HFFc6 (cell line): Measurements from ENCODE around the gene SLAMF6. TPM values are rescaled to one million over a fixed set of nuclear protein-coding genes. Genes with fewer than 3 reads are reported as not detected.

Experiments
- DNase-seq: peaks from one replicate; pipeline ENCODE4 v3.0.0-alpha.2; 2018
- H3K27ac Mint-ChIP-seq: 2 replicates; pipeline ENCODE4 v1.8.0; 2020; ENCODE audit warnings: mild to moderate bottlenecking, mixed read lengths
- H3K27me3 Mint-ChIP-seq: 2 replicates; pipeline ENCODE4 v1.8.0; 2021; ENCODE audit warnings: mild to moderate bottlenecking, moderate library complexity, mixed read lengths; ENCODE audit not compliant: insufficient read depth
- H3K36me3 Mint-ChIP-seq: 2 replicates; pipeline ENCODE4 v1.8.0; 2021; ENCODE audit warnings: low read depth, mixed read lengths
- H3K4me1 Mint-ChIP-seq: 2 replicates; pipeline ENCODE4 v1.8.0; 2020; ENCODE audit warnings: low read depth, mixed read lengths
- H3K4me3 Mint-ChIP-seq: 2 replicates; pipeline ENCODE4 v1.8.0; 2020; ENCODE audit warnings: mild to moderate bottlenecking, moderate library complexity, mixed read lengths
- H3K9me3 Mint-ChIP-seq: 2 replicates; pipeline ENCODE4 v1.8.0; 2020; ENCODE audit warnings: mild to moderate bottlenecking, mixed read lengths
- long read RNA-seq: library from polyadenylated mRNA; unstranded; transcript quantifications from one replicate; pipeline ENCODE4 v2.0.0, GENCODE V29; 2019
- total RNA-seq, 6 experiments: library from RNA; stranded (reverse); fragmentation: NEBNext Ultra II Directional; extraction: Animal tissue kit (Norgen Biotek cat#: 25700); gene quantifications; 2 replicates in 1 of 6; 3 replicates in 5 of 6; pipeline ENCODE4 v1.2.3, GENCODE V29; 2021
- TF ChIP-seq, protein P1 (sequence below): fragments of 200-600 bp; sonication (generic); IDR thresholded peaks from 2 replicates; pipeline ENCODE4 v1.5.0; 2021; ENCODE audit warnings: antibody characterized with exemption, mild to moderate bottlenecking

The SLAMF6 gene
- total RNA-seq: not detected
- long read RNA-seq: 0 reads

GRCh38 chr1:160522622-160523345 lies at the start of gene SLAMF6:
Gene SLAMF6 (minus strand): TSS chr1:160523255. CDS start chr1:160523192, 63 bp downstream.
- peaks cover 13% of the 10 kb centered on the region for H3K4me1 Mint-ChIP-seq
- H3K4me3 Mint-ChIP-seq: no peak within 1 kb of the TSS
- DNase-seq: no peak
- no peaks in the 10 kb centered on the region; the same call in none of the 2 replicates for H3K27me3 Mint-ChIP-seq
- no peak within 1 kb of the TSS for H3K27ac Mint-ChIP-seq
- H3K9me3 Mint-ChIP-seq: peaks cover 26% of the 10 kb centered on the region
- TF ChIP-seq, protein P1, sequence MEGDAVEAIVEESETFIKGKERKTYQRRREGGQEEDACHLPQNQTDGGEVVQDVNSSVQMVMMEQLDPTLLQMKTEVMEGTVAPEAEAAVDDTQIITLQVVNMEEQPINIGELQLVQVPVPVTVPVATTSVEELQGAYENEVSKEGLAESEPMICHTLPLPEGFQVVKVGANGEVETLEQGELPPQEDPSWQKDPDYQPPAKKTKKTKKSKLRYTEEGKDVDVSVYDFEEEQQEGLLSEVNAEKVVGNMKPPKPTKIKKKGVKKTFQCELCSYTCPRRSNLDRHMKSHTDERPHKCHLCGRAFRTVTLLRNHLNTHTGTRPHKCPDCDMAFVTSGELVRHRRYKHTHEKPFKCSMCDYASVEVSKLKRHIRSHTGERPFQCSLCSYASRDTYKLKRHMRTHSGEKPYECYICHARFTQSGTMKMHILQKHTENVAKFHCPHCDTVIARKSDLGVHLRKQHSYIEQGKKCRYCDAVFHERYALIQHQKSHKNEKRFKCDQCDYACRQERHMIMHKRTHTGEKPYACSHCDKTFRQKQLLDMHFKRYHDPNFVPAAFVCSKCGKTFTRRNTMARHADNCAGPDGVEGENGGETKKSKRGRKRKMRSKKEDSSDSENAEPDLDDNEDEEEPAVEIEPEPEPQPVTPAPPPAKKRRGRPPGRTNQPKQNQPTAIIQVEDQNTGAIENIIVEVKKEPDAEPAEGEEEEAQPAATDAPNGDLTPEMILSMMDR: no peak
- H3K36me3 Mint-ChIP-seq: no peaks in the 10 kb centered on the region

DNA sequence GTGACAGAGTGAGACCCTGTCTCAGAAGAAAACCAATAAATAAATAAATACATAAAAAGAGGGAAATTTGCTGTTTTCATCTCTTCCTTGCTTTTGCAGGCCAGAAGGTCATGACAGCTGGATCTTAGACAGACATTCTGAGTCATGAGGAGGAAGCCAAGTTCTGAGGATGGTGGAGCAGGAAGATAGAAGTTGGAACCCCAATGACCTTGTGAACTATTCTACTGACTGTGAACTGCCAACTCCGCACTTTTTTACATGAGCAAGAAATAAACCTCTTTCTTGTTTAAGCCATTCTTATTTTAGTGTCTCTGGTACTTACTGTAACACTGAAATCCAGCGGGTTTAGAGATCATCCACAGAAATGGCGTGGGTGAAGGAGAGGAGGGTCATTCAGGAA lies 47.8 kb upstream of the SLAMF6 start:
- Mint-ChIP-seq H3K36me3 (no peaks in the 10 kb centered on the region), H3K4me3 (no peak overlapping the region), H3K27ac (no peak overlapping the region), H3K9me3 (0 out of 2 replicates have a peak, but pooled peaks cover 5% of the 10 kb centered on the region), H3K4me1 (no peaks in the 10 kb centered on the region), H3K27me3 (no peaks in the 10 kb centered on the region)
- DNase-seq: no peak
- TF ChIP-seq, protein P1: no peak

- TF ChIP-seq, protein P1: no peak
- H3K27ac Mint-ChIP-seq: no peak overlapping the region
- H3K27me3 Mint-ChIP-seq: no peaks in the 10 kb centered on the region
- no peaks in the 10 kb centered on the region for H3K36me3 Mint-ChIP-seq
- DNase-seq: no peak
- H3K4me1 Mint-ChIP-seq: no peaks in the 10 kb centered on the region
- H3K9me3 Mint-ChIP-seq: 0 out of 2 replicates have a peak, but pooled peaks cover 5% of the 10 kb centered on the region
- H3K4me3 Mint-ChIP-seq: no peak overlapping the region
These were observed 46.8 kb upstream of the SLAMF6 start for GRCh38 chr1:160569806-160570205.

GRCh38 chr1:160567858-160568682 lies 45.0 kb upstream of the SLAMF6 start:
- TF ChIP-seq, protein P1: no peak
- Mint-ChIP-seq H3K27me3 (no peaks in the 10 kb centered on the region), H3K4me3 (no peak overlapping the region), H3K9me3 (0 out of 2 replicates have a peak, but pooled peaks cover 5% of the 10 kb centered on the region), H3K4me1 (no peaks in the 10 kb centered on the region), H3K36me3 (no peaks in the 10 kb centered on the region), H3K27ac (no peak overlapping the region)
- no peak for DNase-seq

DNA sequence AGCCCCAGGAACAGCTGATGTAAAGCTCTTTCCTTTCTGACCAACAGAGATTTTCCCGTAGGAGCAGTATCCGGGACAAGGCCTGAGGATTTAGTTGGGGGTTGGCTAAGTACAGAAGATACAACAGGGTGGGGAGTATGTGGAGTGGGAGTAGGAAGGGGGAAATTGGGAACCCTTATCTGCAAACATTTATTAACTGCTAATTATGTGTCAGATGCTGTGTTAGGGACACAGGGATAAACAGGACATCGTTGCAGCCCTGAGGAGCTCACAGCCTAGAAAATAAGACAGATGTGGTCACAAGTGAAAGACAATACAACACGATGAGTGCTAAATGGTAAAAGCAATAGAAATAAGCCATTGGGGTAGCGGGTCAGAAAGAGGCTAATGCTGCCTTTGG lies 44.3 kb upstream of the SLAMF6 start:
- H3K9me3 Mint-ChIP-seq: 0 out of 2 replicates have a peak, but pooled peaks cover 5% of the 10 kb centered on the region
- no peaks in the 10 kb centered on the region for H3K36me3 Mint-ChIP-seq
- H3K27ac Mint-ChIP-seq: no peak overlapping the region
- no peaks in the 10 kb centered on the region for H3K27me3 Mint-ChIP-seq
- TF ChIP-seq, protein P1: no peak
- H3K4me1 Mint-ChIP-seq: no peaks in the 10 kb centered on the region
- DNase-seq: no peak
- no peak overlapping the region for H3K4me3 Mint-ChIP-seq
